GM21528 (cell line): Measurements from ENCODE around the gene BCL2.

Experiments used
- ATAC-seq: cut with Tn5 transposase; IDR thresholded peaks from one replicate; pipeline ENCODE4 v1.9.1; 2021; ENCODE audit warnings: mild to moderate bottlenecking, moderate library complexity; ENCODE audit not compliant: unreplicated experiment, low FRiP score

Gene BCL2

GRCh38 chr18:63074981-63075404 lies 244.6 kb downstream of the BCL2 start:
- ATAC-seq: no peak

DNA sequence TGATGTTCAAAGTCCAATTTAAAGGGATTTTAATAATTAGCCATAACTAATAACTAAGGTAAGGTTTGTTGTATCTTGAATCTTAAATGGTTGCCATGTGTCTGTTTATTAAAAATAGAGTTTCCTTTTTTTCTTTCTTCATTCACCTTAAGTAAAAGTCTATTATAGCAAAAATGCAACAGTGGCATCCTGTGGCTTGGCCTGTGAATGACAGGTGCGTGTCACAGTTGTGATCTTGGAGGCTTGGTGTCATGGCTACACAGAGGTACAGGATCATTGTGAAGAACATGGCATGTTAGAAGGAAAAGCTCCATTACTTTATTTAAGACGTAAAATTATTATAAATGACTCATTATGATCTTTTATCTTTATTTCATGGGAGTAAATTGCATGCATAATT lies 246.1 kb downstream of the BCL2 start:
- peak; percentile 60 for ATAC-seq
